Effector CD4-positive, alpha-beta T cell (primary cell): ENCODE results near the gene METRNL.
"Not testable (repeated sequence)": the region's sequence is repeated elsewhere in the genome, so short reads cannot be mapped to it uniquely, and the experiment has no call there.

Experiments
- DNase-seq: peaks from one replicate; pipeline ENCODE4 v3.0.0-alpha.2; 2020

METRNL gene

GRCh38 chr17:83052241-83052564 is 27.2 kb upstream of the METRNL start:
- no peak for DNase-seq

GRCh38 chr17:83053021-83053681 is 26.3 kb upstream of the METRNL start:
- no peak for DNase-seq

DNA sequence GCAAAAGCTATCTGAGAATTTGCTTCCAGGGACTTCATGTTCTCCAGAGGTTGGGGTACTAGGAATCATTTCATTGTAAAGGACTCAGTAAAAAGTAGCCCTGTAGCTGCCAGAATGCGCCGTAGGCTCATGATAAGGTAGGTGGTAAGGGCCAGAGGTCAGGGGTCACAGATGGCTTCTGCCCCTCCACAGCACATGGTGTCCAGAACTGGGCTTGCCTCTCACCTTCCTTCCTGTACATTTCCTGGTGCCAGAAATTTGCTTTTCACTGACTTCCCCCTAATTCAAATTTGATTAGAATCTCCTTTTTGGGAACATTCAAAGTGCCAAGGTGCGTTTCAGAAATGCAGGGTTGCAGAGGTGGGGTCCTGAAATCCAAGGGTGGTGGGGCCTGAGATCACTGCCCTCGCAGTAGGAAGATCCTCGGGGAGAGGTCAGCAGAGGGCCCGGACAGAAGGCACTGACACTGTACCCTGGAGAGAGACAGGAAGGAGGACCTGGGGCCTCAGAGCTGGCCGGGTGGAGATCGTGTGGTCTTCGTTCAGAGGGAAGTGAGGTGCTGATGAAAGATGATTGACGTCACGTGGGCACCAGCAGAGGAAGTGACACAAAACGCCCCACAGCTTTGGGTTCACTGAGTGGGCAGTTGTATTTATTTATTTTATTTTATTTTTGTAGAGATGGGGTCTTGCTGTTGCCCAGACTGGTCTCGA is 25.5 kb upstream of the METRNL start:
- DNase-seq: no peak

- no peak for DNase-seq
Observed at GRCh38 chr17:83054518-83055125, 24.8 kb upstream of the METRNL start.

- DNase-seq: not testable (repeated sequence)
Observed at GRCh38 chr17:83055176-83055575, 24.2 kb upstream of the METRNL start.

GRCh38 chr17:83055911-83056582 is 23.4 kb upstream of the METRNL start:
- no peak for DNase-seq

- DNase-seq: no peak
Observed at GRCh38 chr17:83056583-83057396, 22.6 kb upstream of the METRNL start.

- DNase-seq: no peak
Observed at GRCh38 chr17:83057397-83057761, 22.0 kb upstream of the METRNL start.

DNA sequence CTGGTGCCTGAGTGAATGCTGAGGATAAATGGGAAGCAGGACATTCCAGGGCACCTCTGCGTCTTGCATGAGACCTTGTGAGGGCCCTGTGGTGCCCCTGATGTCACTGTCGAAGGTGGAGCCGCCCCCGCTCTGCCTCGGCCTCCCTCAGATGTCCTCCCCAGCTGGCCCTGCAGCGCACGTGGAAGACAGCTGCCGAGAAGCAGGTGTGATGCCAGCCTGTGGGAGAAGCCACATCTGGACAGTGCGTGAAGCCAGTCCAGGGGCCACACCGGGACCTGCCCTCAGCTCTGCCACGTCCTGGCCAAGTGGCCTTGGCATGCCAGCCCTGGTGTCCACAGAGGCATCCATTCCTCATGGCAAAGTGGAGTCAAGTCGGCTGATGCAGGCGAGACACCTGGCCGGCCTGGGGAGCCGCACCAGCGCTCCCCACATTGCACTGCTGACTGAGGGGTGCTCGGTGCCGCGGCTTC is 21.6 kb upstream of the METRNL start:
- no peak for DNase-seq

- no peak for DNase-seq
Observed at GRCh38 chr17:83058266-83058798, 21.1 kb upstream of the METRNL start.

- no peak for DNase-seq
Observed at GRCh38 chr17:83061586-83061985, 17.8 kb upstream of the METRNL start.

GRCh38 chr17:83062011-83062817 is 17.2 kb upstream of the METRNL start:
- DNase-seq: no peak

- DNase-seq: peak; percentile 1
Observed at GRCh38 chr17:83062818-83063671, 16.4 kb upstream of the METRNL start.

- DNase-seq: no peak
Observed at GRCh38 chr17:83064021-83064731, 15.2 kb upstream of the METRNL start.

DNA sequence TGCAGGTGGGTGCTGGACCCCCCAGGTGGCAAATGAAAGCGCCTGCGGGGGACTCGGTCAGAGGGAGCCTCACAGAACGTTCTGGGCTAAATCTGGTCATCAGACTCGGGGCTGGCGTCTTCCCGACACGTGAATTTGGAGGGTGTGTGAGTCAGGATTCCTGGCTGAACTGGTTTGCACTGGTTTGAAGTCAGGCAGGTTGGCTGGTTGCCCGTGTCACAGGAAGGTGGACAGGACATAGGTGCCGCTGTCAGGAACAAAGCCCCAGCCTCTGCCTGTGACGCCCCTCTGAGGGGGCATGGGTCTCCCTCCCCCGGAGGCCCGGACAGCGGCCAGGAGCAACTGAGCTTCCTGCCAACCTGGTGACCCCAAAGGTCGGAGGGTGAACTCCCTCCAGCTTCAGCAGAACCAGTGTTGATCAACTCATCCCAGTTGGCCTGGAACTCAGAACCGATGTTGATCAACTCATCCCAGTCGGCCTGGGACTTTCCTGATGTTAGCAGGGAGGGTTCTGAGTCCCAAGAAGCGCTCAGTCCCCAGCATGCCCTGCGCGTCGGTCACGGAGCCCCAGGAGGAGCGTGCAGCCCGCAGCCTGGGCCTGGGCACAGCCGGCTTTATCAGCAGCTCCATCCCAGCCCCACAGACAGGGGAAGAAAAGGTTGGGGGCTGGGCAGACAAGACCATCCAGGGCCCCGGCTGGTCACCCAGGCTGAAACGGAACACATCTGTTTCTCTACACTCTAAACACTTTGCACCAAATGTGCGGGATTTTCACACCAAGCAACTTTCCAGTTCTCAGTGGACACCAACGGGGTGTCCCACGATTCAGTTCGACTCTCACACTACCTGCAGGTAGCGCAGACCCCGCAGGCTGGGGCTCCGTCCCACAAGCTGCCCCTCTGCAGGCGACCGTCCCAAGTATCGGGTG is 14.4 kb upstream of the METRNL start:
- DNase-seq: no peak

DNA sequence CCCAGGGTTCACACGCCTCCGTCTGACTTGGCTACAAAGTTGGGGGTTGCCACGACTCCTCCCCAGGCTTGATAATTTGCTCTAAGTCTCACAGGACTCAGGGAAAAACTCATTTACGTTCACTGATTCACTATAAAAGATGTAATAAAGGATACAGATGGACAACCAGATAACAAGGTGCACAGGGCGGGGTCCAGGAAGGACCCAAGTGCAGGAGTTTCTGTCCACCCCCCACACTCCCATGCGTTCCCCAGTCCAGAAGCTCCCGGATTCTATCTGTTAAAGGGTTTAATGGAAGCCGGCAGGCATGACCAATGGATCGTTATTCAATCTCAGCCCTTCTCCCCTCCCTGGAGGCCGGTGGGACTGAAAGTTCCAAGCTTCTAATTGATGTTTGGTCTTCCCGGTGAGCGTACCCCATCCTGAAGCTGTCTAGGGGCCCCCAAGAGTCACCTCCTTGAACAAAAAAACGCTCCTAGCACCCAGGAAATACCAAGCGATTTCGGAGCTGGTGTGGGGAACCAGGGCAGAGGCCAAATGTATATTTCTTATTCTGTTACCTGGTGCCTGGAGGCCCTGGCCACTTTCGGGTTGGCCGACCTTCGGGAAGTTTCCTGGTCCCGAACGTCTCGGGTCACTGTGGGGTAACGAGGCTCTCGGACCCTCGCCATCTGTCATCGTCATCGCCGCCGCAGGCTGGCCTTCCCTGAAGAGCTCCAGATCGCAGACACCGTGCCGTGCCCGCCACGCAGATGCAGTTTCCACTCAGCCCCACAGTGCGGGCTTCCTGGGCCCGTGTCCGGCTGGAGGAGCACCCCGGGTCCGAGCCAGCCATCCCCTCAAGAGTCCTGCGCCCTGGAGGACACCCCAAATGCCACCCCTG is 13.5 kb upstream of the METRNL start:
- no peak for DNase-seq

DNA sequence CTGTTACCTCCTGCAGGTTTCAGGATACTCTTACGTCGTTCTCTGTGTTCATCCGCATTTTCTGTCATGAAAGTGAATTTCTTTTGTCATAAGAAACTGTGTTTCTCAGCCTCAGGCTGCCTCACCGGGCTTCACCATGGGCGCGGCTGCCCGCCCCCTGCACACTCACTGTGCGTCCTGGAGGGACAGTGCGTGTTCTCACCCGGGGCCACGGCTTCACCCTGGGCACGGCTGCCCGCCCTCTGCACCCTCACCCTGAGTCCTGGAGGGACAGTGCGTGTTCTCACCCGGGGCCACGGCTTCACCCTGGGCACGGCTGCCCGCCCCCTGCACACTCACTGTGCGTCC is 12.9 kb upstream of the METRNL start:
- DNase-seq: not testable (repeated sequence)
